Osteoblast (primary cell): ENCODE measurements around the gene LEFTY2. TPM values are rescaled to one million over a fixed set of nuclear protein-coding genes. Genes with fewer than 3 reads are reported as not detected.

ENCODE experiments used
- DNase-seq: peaks from one replicate; pipeline ENCODE4 v3.0.0; 2011; ENCODE audit warnings: low spot score, mixed read lengths; ENCODE audit not compliant: insufficient read length; ENCODE audit errors: missing footprints
- H2AFZ ChIP-seq: 2 replicates; pipeline ENCODE4 v1.6.0; 2011; ENCODE audit warnings: mild to moderate bottlenecking, low read length
- H3K27ac ChIP-seq: 2 replicates; pipeline ENCODE4 v1.5.1; 2011; ENCODE audit warnings: mild to moderate bottlenecking, low read depth, low read length, moderate library complexity
- H3K27me3 ChIP-seq: 2 replicates; pipeline ENCODE4 v1.6.0; 2012; ENCODE audit warnings: mild to moderate bottlenecking, control low read depth, inconsistent platforms, low read length, moderate library complexity; ENCODE audit not compliant: insufficient read depth
- H3K36me3 ChIP-seq: 2 replicates; pipeline ENCODE4 v1.5.1; 2011; ENCODE audit warnings: mild to moderate bottlenecking, low read length, control low read depth, moderate library complexity; ENCODE audit not compliant: insufficient read depth
- H3K4me1 ChIP-seq: 2 replicates; pipeline ENCODE4 v1.5.1; 2011; ENCODE audit warnings: mild to moderate bottlenecking, low read length, control low read depth, moderate library complexity; ENCODE audit not compliant: insufficient read depth
- H3K4me2 ChIP-seq: 2 replicates; pipeline ENCODE4 v1.6.0; 2011; ENCODE audit warnings: mild to moderate bottlenecking, low read length; ENCODE audit not compliant: insufficient read depth
- H3K4me3 ChIP-seq: fragments of 200-600 bp; sonication (generic); 3 replicates; pipeline ENCODE4 v1.5.1; 2012; ENCODE audit warnings: mild to moderate bottlenecking, low read length, inconsistent platforms; ENCODE audit not compliant: insufficient read depth
- H3K79me2 ChIP-seq: 2 replicates; pipeline ENCODE4 v1.6.0; 2012; ENCODE audit warnings: mild to moderate bottlenecking, low read length, control low read depth, inconsistent platforms; ENCODE audit not compliant: insufficient read depth
- H3K9me3 ChIP-seq: 2 replicates; pipeline ENCODE4 v1.5.1; 2011; ENCODE audit warnings: low read depth, low read length, control low read depth
- H4K20me1 ChIP-seq: 2 replicates; pipeline ENCODE4 v1.6.0; 2012; ENCODE audit warnings: mild to moderate bottlenecking, low read length, control low read depth; ENCODE audit not compliant: insufficient read depth
- CTCF ChIP-seq: IDR thresholded peaks from 2 replicates; pipeline ENCODE4 v1.5.1; 2011; ENCODE audit warnings: mild to moderate bottlenecking, low read depth, low read length, moderate library complexity; ENCODE audit errors: extremely low read depth
- total RNA-seq: library from RNA; depleted of rRNA; stranded (reverse); fragments of >200 nt; gene quantifications from 2 replicates; pipeline ENCODE4 v1.2.3, GENCODE V29; 2012

The LEFTY2 gene
- total RNA-seq, 1 donor = not detected

GRCh38 chr1:225908013-225908640 lies 32.9 kb downstream of the LEFTY2 start:
- no peaks in the 10 kb centered on the region for H4K20me1 ChIP-seq
- no peaks in the 10 kb centered on the region for H3K27me3 ChIP-seq
- no peaks in the 10 kb centered on the region for H3K9me3 ChIP-seq
- H3K4me1 ChIP-seq = peaks cover 4% of the 10 kb centered on the region
- H2AFZ ChIP-seq = no peak overlapping the region
- no peak for TF ChIP-seq CTCF
- no peaks in the 10 kb centered on the region for H3K79me2 ChIP-seq
- no peak for DNase-seq
- no peak overlapping the region for H3K4me3 ChIP-seq
- H3K4me2 ChIP-seq = no peak overlapping the region
- H3K27ac ChIP-seq = no peak overlapping the region
- no peaks in the 10 kb centered on the region for H3K36me3 ChIP-seq

GRCh38 chr1:225907341-225907740 lies 33.7 kb downstream of the LEFTY2 start:
- DNase-seq = peak; percentile 27
- Histone ChIP-seq H3K79me2 (no peaks in the 10 kb centered on the region), H3K4me2 (no peak overlapping the region), H3K9me3 (no peaks in the 10 kb centered on the region), H2AFZ (no peak overlapping the region), H3K4me1 (peaks cover 4% of the 10 kb centered on the region), H3K27me3 (no peaks in the 10 kb centered on the region), H3K36me3 (no peaks in the 10 kb centered on the region), H3K4me3 (no peak overlapping the region), H3K27ac (no peak overlapping the region), H4K20me1 (no peaks in the 10 kb centered on the region)
- no peak for TF ChIP-seq CTCF

- Histone ChIP-seq H2AFZ (no peak overlapping the region), H3K27ac (no peak overlapping the region), H3K4me3 (no peak overlapping the region), H4K20me1 (no peaks in the 10 kb centered on the region), H3K79me2 (no peaks in the 10 kb centered on the region), H3K36me3 (no peaks in the 10 kb centered on the region), H3K4me1 (peaks cover 4% of the 10 kb centered on the region), H3K27me3 (no peaks in the 10 kb centered on the region), H3K4me2 (no peak overlapping the region), H3K9me3 (no peaks in the 10 kb centered on the region)
- DNase-seq = peak; percentile 62
- TF ChIP-seq CTCF = no peak
Observed at GRCh38 chr1:225906467-225906866, 34.6 kb downstream of the LEFTY2 start.

GRCh38 chr1:225903623-225904022 lies 37.4 kb downstream of the LEFTY2 start:
- Histone ChIP-seq H3K27ac (no peak overlapping the region), H3K4me2 (no peak overlapping the region), H3K79me2 (no peaks in the 10 kb centered on the region), H3K27me3 (no peaks in the 10 kb centered on the region), H3K4me3 (no peak overlapping the region), H3K36me3 (no peaks in the 10 kb centered on the region), H4K20me1 (no peaks in the 10 kb centered on the region), H3K4me1 (no peaks in the 10 kb centered on the region), H2AFZ (no peak overlapping the region), H3K9me3 (no peaks in the 10 kb centered on the region)
- DNase-seq = peak; percentile 48
- no peak for TF ChIP-seq CTCF
